ENCODE measurements around the gene S100PBP. TPM values are rescaled to one million over a fixed set of nuclear protein-coding genes. Genes with fewer than 3 reads are reported as not detected.
A peak's percentile ranks its signal among the peaks of the same experiment; 100 is the strongest.

Gene S100PBP
- polyA plus RNA-seq, 1 of the 3 experiments (the other 2 are of a cell fraction): 13.2 TPM

GRCh38 chr1:32806910-32807523 lies 10.4 kb upstream of the S100PBP start:
- peak overlapping the region in 1 of 2 experiments; percentile 51; a peak in 1 of 4 replicates for H3K27ac ChIP-seq (ENCODE audit: low read depth in 2 of 2, low read length in 1 of 2)
- H4K20me1 ChIP-seq (ENCODE audit: insufficient read depth): peaks cover 18% of the 10 kb centered on the region
- ChIA-PET POLR2A (no interaction called here), CTCF (interaction anchor here (0.6 kb wide), 1 partner anchor 287 kb away, joined by 3 read pairs; no protein-coding TSS in a partner anchor)
- peak; percentile 30 for DNase-seq
- no peak overlapping the region for H2AFZ ChIP-seq (ENCODE audit: low read depth)
- H3F3A ChIP-seq (replicated peaks; ENCODE audit: insufficient read depth): peaks cover 5% of the 10 kb centered on the region
- H3K4me2 ChIP-seq: no peak overlapping the region
- no peaks in the 10 kb centered on the region for H3K9me3 ChIP-seq
- H3K9me2 ChIP-seq: no peaks in the 10 kb centered on the region
- H3K27me3 ChIP-seq (ENCODE audit: insufficient read depth): no peaks in the 10 kb centered on the region
- H3K4me1 ChIP-seq (ENCODE audit: control insufficient read depth in 1 of 2, insufficient read depth in 2 of 2, low read depth in 1 of 2, low read length in 1 of 2): peaks cover 0 to 10% of the 10 kb centered on the region in 2 experiments; a peak in 1 of 4 replicates
- TF ChIP-seq ZBTB33 (IDR thresholded peaks at IDR 0.05; ENCODE audit: borderline replicate concordance, low read depth) (no peak), GATA2 (CRISPR knock-in tag; IDR thresholded peaks at IDR 0.05) (0 out of 2 replicates have a peak, but pooled peaks have one; percentile 24)
- H3K79me2 ChIP-seq (ENCODE audit: insufficient read depth): peaks cover 59% of the 10 kb centered on the region
- peaks cover 32 to 61% of the 10 kb centered on the region in 2 experiments for H3K36me3 ChIP-seq (replicated peaks in 1 of 2; ENCODE audit: control insufficient read depth in 1 of 2, insufficient read depth in 2 of 2, low read length in 1 of 2)
- no peak overlapping the region for H3K9ac ChIP-seq
- no peak overlapping the region for H3K4me3 ChIP-seq (ENCODE audit: low read depth in 2 of 2, low read length in 1 of 2)
- 77% methylated on average over 4 of the region's 4 CpGs for WGBS (ENCODE audit: low lambda C conversion rate)

- Histone ChIP-seq H3K27me3 (ENCODE audit: insufficient read depth) (no peaks in the 10 kb centered on the region), H3K4me1 (ENCODE audit: control insufficient read depth in 1 of 2, insufficient read depth in 2 of 2, low read depth in 1 of 2, low read length in 1 of 2) (peaks cover 0 to 10% of the 10 kb centered on the region in 2 experiments; a peak in 1 of 4 replicates), H3K79me2 (ENCODE audit: insufficient read depth) (peaks cover 70% of the 10 kb centered on the region), H3K27ac (ENCODE audit: low read depth in 2 of 2, low read length in 1 of 2) (no peak overlapping the region), H3K4me3 (ENCODE audit: low read depth in 2 of 2, low read length in 1 of 2) (no peak overlapping the region), H3K9me3 (no peaks in the 10 kb centered on the region), H2AFZ (ENCODE audit: low read depth) (no peak overlapping the region), H3K9me2 (no peaks in the 10 kb centered on the region), H3K9ac (no peak overlapping the region), H3K36me3 (replicated peaks in 1 of 2; ENCODE audit: control insufficient read depth in 1 of 2, insufficient read depth in 2 of 2, low read length in 1 of 2) (peaks cover 29 to 53% of the 10 kb centered on the region in 2 experiments), H4K20me1 (ENCODE audit: insufficient read depth) (peaks cover 33% of the 10 kb centered on the region), H3F3A (replicated peaks; ENCODE audit: insufficient read depth) (peaks cover 5% of the 10 kb centered on the region), H3K4me2 (no peak overlapping the region)
- 99% methylated on average over 4 of the region's 4 CpGs for WGBS (ENCODE audit: low lambda C conversion rate)
- TF ChIP-seq FOXM1 (IDR thresholded peaks at IDR 0.05; ENCODE audit: low read depth) (no peak), YY1 (IDR thresholded peaks at IDR 0.05; ENCODE audit: low read depth) (no peak), ELF1 (IDR thresholded peaks at IDR 0.05) (no peak), NRF1 (IDR thresholded peaks at IDR 0.05; ENCODE audit: low read depth, low read length) (no peak), EZH2phosphoT487 (IDR thresholded peaks at IDR 0.05; ENCODE audit: borderline replicate concordance, low read depth) (no peak), CTCF (IDR thresholded peaks at IDR 0.05) (no peak), NFIC (IDR thresholded peaks at IDR 0.05; ENCODE audit: borderline replicate concordance) (no peak), POLR2AphosphoS5 (IDR thresholded peaks at IDR 0.05; ENCODE audit: low read depth, low read length) (no peak), JUND (IDR thresholded peaks at IDR 0.05) (no peak), MAX (IDR thresholded peaks at IDR 0.05; ENCODE audit: low read depth) (no peak)
- POLR2A ChIA-PET: no interaction called here
- no peak for DNase-seq
- CTCF ChIA-PET: interaction anchor here (0.5 to 0.7 kb wide), 2 partner anchors 10 to 135 kb away, joined by 3 read pairs; no protein-coding TSS in a partner anchor
Measured at GRCh38 chr1:32808580-32808979, 8.9 kb upstream of the S100PBP start.

Measured in SK-N-SH (cell line).